ENCODE results near the gene LRSAM1.

Gene LRSAM1

GRCh38 chr9:127528422-127529251, 77.3 kb downstream of the LRSAM1 start:
- no peak for ATAC-seq
- no peak for TF ChIP-seq CREB5 (CRISPR knock-in tag; IDR thresholded peaks at IDR 0.05; ENCODE audit: low read depth)
- TF ChIP-seq GLIS3 (CRISPR knock-in tag; IDR thresholded peaks at IDR 0.05), result no peak
- TF ChIP-seq CSRNP3 (CRISPR knock-in tag; IDR thresholded peaks at IDR 0.05), result no peak
- TF ChIP-seq ZC3H10 (CRISPR knock-in tag; IDR thresholded peaks at IDR 0.05), result no peak
- TF ChIP-seq ESRRG (CRISPR knock-in tag; IDR thresholded peaks at IDR 0.05), result no peak
- no peak for TF ChIP-seq ISL1 (CRISPR knock-in tag; IDR thresholded peaks at IDR 0.05)
- no peak for TF ChIP-seq ZFP3 (CRISPR knock-in tag; IDR thresholded peaks at IDR 0.05)
- TF ChIP-seq ZNF565 (CRISPR knock-in tag; conservative IDR thresholded peaks at IDR 0.05; ENCODE audit: low read depth), result no peak
- TF ChIP-seq ZFP30 (CRISPR knock-in tag; IDR thresholded peaks at IDR 0.05), result no peak
- no peak for TF ChIP-seq RARB (CRISPR knock-in tag; IDR thresholded peaks at IDR 0.05)
- no peak for TF ChIP-seq ZNF70 (CRISPR knock-in tag; IDR thresholded peaks at IDR 0.05)
- TF ChIP-seq BACH2 (CRISPR knock-in tag; IDR thresholded peaks at IDR 0.05; ENCODE audit: borderline replicate concordance), result no peak
- no peak for TF ChIP-seq ARNTL (CRISPR knock-in tag; IDR thresholded peaks at IDR 0.05; ENCODE audit: borderline replicate concordance, low read depth)
- TF ChIP-seq TOX (CRISPR knock-in tag; IDR thresholded peaks at IDR 0.05; ENCODE audit: borderline replicate concordance), result no peak
- TF ChIP-seq CSDC2 (CRISPR knock-in tag; IDR thresholded peaks at IDR 0.05), result no peak
- no peak for TF ChIP-seq PPARA (CRISPR knock-in tag; IDR thresholded peaks at IDR 0.05; ENCODE audit: borderline replicate concordance)
- no peak for TF ChIP-seq ZNF8 (CRISPR knock-in tag; IDR thresholded peaks at IDR 0.05)
- TF ChIP-seq TCF4 (CRISPR knock-in tag; IDR thresholded peaks at IDR 0.05; ENCODE audit: borderline replicate concordance), result no peak
- TF ChIP-seq TSHZ2 (CRISPR knock-in tag; IDR thresholded peaks at IDR 0.05), result no peak

- TF ChIP-seq ZNF8 (CRISPR knock-in tag; IDR thresholded peaks at IDR 0.05) (no peak), CSRNP3 (CRISPR knock-in tag; IDR thresholded peaks at IDR 0.05) (no peak), TCF4 (CRISPR knock-in tag; IDR thresholded peaks at IDR 0.05; ENCODE audit: borderline replicate concordance) (no peak), ZFP3 (CRISPR knock-in tag; IDR thresholded peaks at IDR 0.05) (no peak), RARB (CRISPR knock-in tag; IDR thresholded peaks at IDR 0.05) (no peak), ZFP30 (CRISPR knock-in tag; IDR thresholded peaks at IDR 0.05) (no peak), PATZ1 (CRISPR knock-in tag; IDR thresholded peaks at IDR 0.05; ENCODE audit: borderline replicate concordance) (no peak), OSR1 (CRISPR knock-in tag; IDR thresholded peaks at IDR 0.05) (no peak), CSDC2 (CRISPR knock-in tag; IDR thresholded peaks at IDR 0.05) (no peak), ZNF70 (CRISPR knock-in tag; IDR thresholded peaks at IDR 0.05) (no peak), TSHZ2 (CRISPR knock-in tag; IDR thresholded peaks at IDR 0.05) (no peak), POU6F1 (CRISPR knock-in tag; IDR thresholded peaks at IDR 0.05; ENCODE audit: borderline replicate concordance, low read depth) (no peak), PPARA (CRISPR knock-in tag; IDR thresholded peaks at IDR 0.05; ENCODE audit: borderline replicate concordance) (no peak), ARNTL (CRISPR knock-in tag; IDR thresholded peaks at IDR 0.05; ENCODE audit: borderline replicate concordance, low read depth) (no peak), ESRRG (CRISPR knock-in tag; IDR thresholded peaks at IDR 0.05) (no peak), SNAI2 (CRISPR knock-in tag; IDR thresholded peaks at IDR 0.05) (no peak)
- no peak for ATAC-seq
Observed at GRCh38 chr9:127529671-127530070, 78.4 kb downstream of the LRSAM1 start.

All from SK-N-SH treated with all-trans-retinoic acid at 6 μM for 48 hours (cell line).